H1 (cell line): ENCODE results near the gene BRD4.

Experiments
- CHD1 ChIP-seq: IDR thresholded peaks from 2 replicates; pipeline ENCODE4 v1.6.1; 2012; ENCODE audit warnings: low read depth, low read length, improper control_type of control experiment
- EP300 ChIP-seq, 2 experiments: IDR thresholded peaks; 1 replicate in 1 of 2; 2 replicates in 1 of 2; pipeline ENCODE4 v1.6.1; 2011 to 2012; ENCODE audit warnings: low read depth in 2 of 2, low read length in 2 of 2, mild to moderate bottlenecking in 2 of 2, borderline replicate concordance in 1 of 2, inconsistent platforms in 1 of 2, moderate library complexity in 1 of 2
- EZH2 ChIP-seq: fragments of 200-600 bp; sonication (generic); IDR thresholded peaks from 2 replicates; pipeline ENCODE4 v1.7.1; 2012; ENCODE audit warnings: low read depth, mild to moderate bottlenecking, moderate library complexity, low read length, inconsistent platforms; ENCODE audit not compliant: severe bottlenecking
- HDAC6 ChIP-seq: IDR thresholded peaks from one replicate; pipeline ENCODE4 v1.7.1; 2012; ENCODE audit warnings: low read depth, mild to moderate bottlenecking, inconsistent platforms, low read length, moderate library complexity
- POLR2A ChIP-seq, 2 experiments: IDR thresholded peaks; 1 replicate in 1 of 2; 2 replicates in 1 of 2; pipeline ENCODE4 v1.6.1; 2011; ENCODE audit warnings: low read depth in 2 of 2, low read length in 2 of 2, mild to moderate bottlenecking in 2 of 2; ENCODE audit errors: control extremely low read depth in 1 of 2
- POLR2AphosphoS5 ChIP-seq: IDR thresholded peaks from 2 replicates; pipeline ENCODE4 v1.6.1; 2011; ENCODE audit warnings: low read depth, low read length
- SIRT6 ChIP-seq: IDR thresholded peaks from one replicate; pipeline ENCODE4 v1.7.1; 2012; ENCODE audit warnings: low read length, inconsistent platforms
- SP2 ChIP-seq: IDR thresholded peaks from 2 replicates; pipeline ENCODE4 v1.6.1; 2012; ENCODE audit warnings: mild to moderate bottlenecking, low read length, inconsistent platforms
- TAF1 ChIP-seq: IDR thresholded peaks from 2 replicates; pipeline ENCODE4 v1.6.1; 2011; ENCODE audit warnings: mild to moderate bottlenecking, low read depth, low read length
- TBP ChIP-seq: IDR thresholded peaks from 2 replicates; pipeline ENCODE4 v1.6.1; 2011; ENCODE audit warnings: low read depth, low read length, improper control_type of control experiment
- YY1 ChIP-seq: IDR thresholded peaks from 2 replicates; pipeline ENCODE4 v1.6.1; 2011; ENCODE audit warnings: low read depth, mild to moderate bottlenecking, low read length
- TF ChIP-seq, protein P1 (sequence below), 3 experiments: IDR thresholded peaks; 1 replicate in 2 of 3; 2 replicates in 1 of 3; pipeline versions ENCODE4 v1.5.1 to v1.6.1; 2011; ENCODE audit warnings: low read length in 3 of 3, mild to moderate bottlenecking in 3 of 3, inconsistent platforms in 2 of 3, low read depth in 1 of 3, moderate library complexity in 1 of 3; ENCODE audit not compliant: insufficient read depth in 1 of 3; ENCODE audit errors: control extremely low read depth in 1 of 3

DNA sequence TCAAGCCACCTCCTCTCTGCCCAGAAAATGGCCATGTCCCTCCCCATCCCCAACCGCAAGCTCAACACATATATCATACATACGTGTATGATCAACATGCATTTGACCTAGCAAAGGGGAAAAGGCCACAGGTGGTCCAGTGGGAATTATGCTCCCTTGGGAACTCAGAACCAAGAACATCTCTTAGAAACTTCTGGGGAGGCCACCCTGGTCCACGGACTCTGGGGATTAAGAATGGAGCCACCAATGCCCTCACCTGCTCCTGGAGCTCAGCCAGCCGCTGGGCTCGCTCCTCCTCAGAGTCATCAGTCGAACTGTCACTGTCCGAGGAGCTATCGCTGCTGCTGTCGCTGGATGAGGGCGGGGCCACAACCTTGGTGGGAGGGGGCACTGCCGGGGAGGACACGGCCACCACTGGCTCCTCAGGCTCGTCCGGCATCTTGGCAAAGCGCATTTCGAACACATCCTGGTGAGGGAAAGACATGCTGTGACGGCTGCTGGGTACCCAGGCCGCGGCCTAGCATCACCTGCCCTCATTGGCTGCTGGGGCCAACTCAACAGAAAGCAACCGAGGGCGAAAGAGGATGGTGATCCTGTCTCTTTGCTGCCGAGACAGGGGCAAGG lies 75.5 kb downstream of the BRD4 start:
- TF ChIP-seq, protein P1, sequence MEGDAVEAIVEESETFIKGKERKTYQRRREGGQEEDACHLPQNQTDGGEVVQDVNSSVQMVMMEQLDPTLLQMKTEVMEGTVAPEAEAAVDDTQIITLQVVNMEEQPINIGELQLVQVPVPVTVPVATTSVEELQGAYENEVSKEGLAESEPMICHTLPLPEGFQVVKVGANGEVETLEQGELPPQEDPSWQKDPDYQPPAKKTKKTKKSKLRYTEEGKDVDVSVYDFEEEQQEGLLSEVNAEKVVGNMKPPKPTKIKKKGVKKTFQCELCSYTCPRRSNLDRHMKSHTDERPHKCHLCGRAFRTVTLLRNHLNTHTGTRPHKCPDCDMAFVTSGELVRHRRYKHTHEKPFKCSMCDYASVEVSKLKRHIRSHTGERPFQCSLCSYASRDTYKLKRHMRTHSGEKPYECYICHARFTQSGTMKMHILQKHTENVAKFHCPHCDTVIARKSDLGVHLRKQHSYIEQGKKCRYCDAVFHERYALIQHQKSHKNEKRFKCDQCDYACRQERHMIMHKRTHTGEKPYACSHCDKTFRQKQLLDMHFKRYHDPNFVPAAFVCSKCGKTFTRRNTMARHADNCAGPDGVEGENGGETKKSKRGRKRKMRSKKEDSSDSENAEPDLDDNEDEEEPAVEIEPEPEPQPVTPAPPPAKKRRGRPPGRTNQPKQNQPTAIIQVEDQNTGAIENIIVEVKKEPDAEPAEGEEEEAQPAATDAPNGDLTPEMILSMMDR (IDR thresholded peaks at IDR 0.05; ENCODE audit: control extremely low read depth in 1 of 3, insufficient read depth in 1 of 3, low read depth in 1 of 3, low read length in 3 of 3), result no peak
- no peak for TF ChIP-seq POLR2AphosphoS5
- no peak for TF ChIP-seq SIRT6
- TF ChIP-seq EZH2, result no peak
- TF ChIP-seq YY1, result no peak
- TF ChIP-seq SP2, result no peak
- TF ChIP-seq EP300 (IDR thresholded peaks at IDR 0.05; ENCODE audit: borderline replicate concordance in 1 of 2, low read depth in 2 of 2, low read length in 2 of 2), result no peak
- TF ChIP-seq POLR2A (IDR thresholded peaks at IDR 0.05; ENCODE audit: control extremely low read depth in 1 of 2, low read depth in 2 of 2, low read length in 2 of 2), result no peak
- no peak for TF ChIP-seq TAF1
- no peak for TF ChIP-seq HDAC6
- TF ChIP-seq TBP, result no peak
- no peak for TF ChIP-seq CHD1
